WERI-Rb-1 (cell line): ENCODE measurements around the gene BCAS3.

ENCODE experiments used
- DNase-seq: peaks from one replicate; pipeline ENCODE4 v3.0.0-alpha.2; 2020
- H3K27ac ChIP-seq: fragments of 250-450 bp; sonication (Bioruptor Pico); 2 replicates; pipeline ENCODE4 v1.5.1; 2020; ENCODE audit warnings: mild to moderate bottlenecking, moderate library complexity
- H3K27me3 ChIP-seq: fragments of 250-450 bp; sonication (Bioruptor Pico); 2 replicates; pipeline ENCODE4 v1.5.1; 2021; ENCODE audit warnings: mild to moderate bottlenecking, low read depth, moderate library complexity; ENCODE audit not compliant: insufficient read depth, severe bottlenecking
- H3K36me3 ChIP-seq: fragments of 250-450 bp; sonication (Bioruptor Pico); 2 replicates; pipeline ENCODE4 v1.5.1; 2020; ENCODE audit warnings: mild to moderate bottlenecking, moderate library complexity
- H3K4me3 ChIP-seq: 2 replicates; pipeline ENCODE4 v1.5.1; 2011; ENCODE audit warnings: low read depth, mild to moderate bottlenecking, control low read depth, low read length
- H3K9me3 ChIP-seq: fragments of 250-450 bp; sonication (Bioruptor Pico); 2 replicates; pipeline ENCODE4 v1.5.1; 2021; ENCODE audit warnings: mild to moderate bottlenecking, moderate library complexity; ENCODE audit not compliant: severe bottlenecking
- CTCF ChIP-seq: IDR thresholded peaks from 2 replicates; pipeline ENCODE4 v1.5.1; 2011; ENCODE audit warnings: low read depth, mild to moderate bottlenecking, control low read depth, inconsistent platforms, low read length

The BCAS3 gene

GRCh38 chr17:61161615-61162134 lies 484.0 kb downstream of the BCAS3 start:
- DNase-seq, result no peak
- no peaks in the 10 kb centered on the region for H3K9me3 ChIP-seq

DNA sequence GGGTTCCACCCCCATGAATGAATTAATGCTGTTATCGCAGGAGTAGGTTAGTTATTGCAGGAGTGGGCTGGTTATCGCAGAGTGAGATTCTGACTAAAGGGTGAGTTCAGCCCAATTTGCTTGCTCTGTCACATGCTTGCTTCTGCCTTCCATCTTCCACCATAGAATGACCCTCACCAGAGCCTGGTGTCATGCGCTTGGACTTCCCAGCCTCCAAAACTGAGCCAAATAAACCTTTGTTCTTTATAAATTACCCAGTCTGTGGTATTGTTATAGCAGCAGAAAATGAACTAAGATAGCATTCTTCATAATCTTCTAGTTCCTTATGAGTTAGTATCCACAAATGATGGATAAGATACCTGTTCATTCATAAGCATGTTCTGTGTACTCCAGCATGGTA lies 486.9 kb downstream of the BCAS3 start:
- Histone ChIP-seq H3K9me3 (no peaks in the 10 kb centered on the region), H3K27me3 (no peaks in the 10 kb centered on the region), H3K36me3 (no peaks in the 10 kb centered on the region), H3K4me3 (no peak overlapping the region), H3K27ac (no peak overlapping the region)
- no peak for DNase-seq
- TF ChIP-seq CTCF, result no peak

More at GRCh38 chr17:61161615-61162134, 484.0 kb downstream of the BCAS3 start:
- no peaks in the 10 kb centered on the region for H3K36me3 ChIP-seq
- no peak overlapping the region for H3K4me3 ChIP-seq
- no peaks in the 10 kb centered on the region for H3K27me3 ChIP-seq
- no peak for TF ChIP-seq CTCF
- no peak overlapping the region for H3K27ac ChIP-seq

DNA sequence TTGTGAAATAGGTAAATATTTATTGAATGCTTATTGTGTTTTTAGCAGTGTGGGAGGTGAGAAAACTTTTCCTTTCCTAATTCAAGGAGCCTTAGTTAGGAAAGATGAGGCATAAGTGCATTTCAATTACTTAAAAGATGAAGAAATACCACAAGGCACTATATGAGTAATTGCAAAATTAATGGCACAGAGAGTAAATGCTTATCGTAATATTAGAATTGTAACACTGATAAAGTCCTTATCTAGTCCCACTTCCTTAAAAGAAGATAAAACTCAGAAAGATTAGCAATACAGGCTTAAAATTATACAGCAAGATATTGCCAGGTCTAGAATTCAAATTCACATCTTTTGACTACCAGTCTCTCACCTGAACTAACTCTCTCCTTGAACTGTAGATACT lies 489.4 kb downstream of the BCAS3 start:
- TF ChIP-seq CTCF, result no peak
- no peak for DNase-seq
- no peaks in the 10 kb centered on the region for H3K9me3 ChIP-seq
- no peak overlapping the region for H3K27ac ChIP-seq
- H3K4me3 ChIP-seq, result no peak overlapping the region
- no peaks in the 10 kb centered on the region for H3K36me3 ChIP-seq
- H3K27me3 ChIP-seq, result no peaks in the 10 kb centered on the region

DNA sequence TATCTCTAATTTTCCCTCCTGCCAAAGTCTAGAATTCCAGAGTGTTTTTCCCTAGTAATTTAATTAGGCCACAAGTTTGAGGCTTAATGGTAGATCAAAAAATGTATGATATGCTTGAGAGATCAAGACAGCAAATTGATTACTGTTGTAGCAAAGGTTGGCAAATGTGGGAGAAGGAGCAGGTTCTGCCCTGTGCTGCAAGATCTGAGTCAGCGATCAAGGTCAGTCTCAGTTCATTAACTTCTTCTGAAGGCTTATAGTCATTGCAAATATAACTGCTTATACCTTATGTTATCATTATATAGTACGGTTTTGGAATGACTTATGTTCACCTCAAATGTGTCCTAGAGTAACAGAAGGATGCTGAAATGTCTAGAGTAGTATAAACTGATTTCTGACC lies 490.9 kb downstream of the BCAS3 start:
- no peaks in the 10 kb centered on the region for H3K27me3 ChIP-seq
- no peak for TF ChIP-seq CTCF
- no peaks in the 10 kb centered on the region for H3K9me3 ChIP-seq
- no peak overlapping the region for H3K27ac ChIP-seq
- H3K4me3 ChIP-seq, result no peak overlapping the region
- H3K36me3 ChIP-seq, result no peaks in the 10 kb centered on the region
- DNase-seq, result no peak

DNA sequence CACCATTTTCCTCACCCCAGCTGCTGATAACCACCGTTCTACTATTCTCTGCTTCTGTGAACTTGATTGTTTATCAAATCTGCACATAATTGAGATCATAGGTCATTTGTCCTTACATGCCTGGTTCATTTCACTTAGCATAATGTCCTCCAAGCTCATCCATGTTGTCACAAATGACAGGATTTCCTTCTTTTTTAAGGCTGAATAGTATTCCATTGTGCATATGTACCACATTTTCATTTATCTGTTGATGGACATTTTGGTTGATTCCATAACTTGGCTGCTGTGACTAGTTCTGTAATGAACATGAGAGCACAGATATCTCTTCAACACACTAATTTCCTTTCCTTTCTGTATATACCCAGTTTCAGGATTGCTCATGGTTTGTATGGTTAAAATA lies 496.7 kb downstream of the BCAS3 start:
- no peak for DNase-seq
- no peak overlapping the region for H3K4me3 ChIP-seq
- H3K27ac ChIP-seq, result no peak overlapping the region
- no peaks in the 10 kb centered on the region for H3K36me3 ChIP-seq
- H3K9me3 ChIP-seq, result no peaks in the 10 kb centered on the region
- no peak for TF ChIP-seq CTCF
- no peaks in the 10 kb centered on the region for H3K27me3 ChIP-seq
